Heart left ventricle (tissue), 16 donors: ENCODE results near the gene PABPN1L. TPM values are rescaled to one million over a fixed set of nuclear protein-coding genes. Genes with fewer than 3 reads are reported as not detected.

Experiments
- ATAC-seq, 4 donors: fragments of 200-7000 bp; cut with Tn5 transposase; one replicate each; pipeline ENCODE4 v1.9.1; 2020 to 2022; ENCODE audit warnings: moderate library complexity in 4 of 4, mild to moderate bottlenecking in 3 of 4, moderate number of reproducible peaks in 1 of 4
- DNase-seq, 5 donors: peaks; one replicate each; pipeline ENCODE4 v3.0.0-alpha.2; 2020
- H3K27ac ChIP-seq, 12 donors: fragments of 200-600 bp; sonication (generic) in 4 of 12; one replicate each; pipeline versions ENCODE4 v1.5.0 to v1.8.0; 2016 to 2022; ENCODE audit warnings: mild to moderate bottlenecking in 2 of 12
- H3K27me3 ChIP-seq, 9 donors: fragments of 200-600 bp; sonication (generic) in 2 of 9; one replicate each; pipeline versions ENCODE4 v1.5.1 to v1.8.0; 2016 to 2022; ENCODE audit warnings: mild to moderate bottlenecking in 3 of 9
- H3K36me3 ChIP-seq, 9 donors: fragments of 200-600 bp; sonication (generic) in 2 of 9; one replicate each; pipeline versions ENCODE4 v1.5.0 to v1.8.0; 2018 to 2022; ENCODE audit warnings: mild to moderate bottlenecking in 2 of 9
- H3K4me1 ChIP-seq, 12 donors: fragments of 200-600 bp; sonication (generic) in 4 of 12; one replicate each; pipeline versions ENCODE4 v1.5.0 to v1.8.0; 2016 to 2022; ENCODE audit warnings: mild to moderate bottlenecking in 3 of 12
- H3K4me3 ChIP-seq, 12 donors: fragments of 200-600 bp; sonication (generic) in 4 of 12; one replicate each; pipeline versions ENCODE4 v1.5.0 to v1.8.0; 2017 to 2022; ENCODE audit warnings: mild to moderate bottlenecking in 9 of 12, moderate library complexity in 4 of 12
- H3K9me3 ChIP-seq, 12 donors: fragments of 200-600 bp; sonication (generic) in 4 of 12; one replicate each; pipeline versions ENCODE4 v1.5.0 to v1.8.0; 2016 to 2022; ENCODE audit warnings: mild to moderate bottlenecking in 1 of 12
- POLR2A ChIP-seq, 2 donors: fragments of 450-650 bp; IDR thresholded peaks; one replicate each; pipeline ENCODE4 v1.6.1; 2017; ENCODE audit warnings: antibody characterized with exemption in 2 of 2, mild to moderate bottlenecking in 2 of 2, moderate library complexity in 2 of 2
- WGBS, 4 donors: extraction: QIAGEN DNeasy Blood & Tissue Kit in 2 of 4; methylation state at CpG; one replicate each; pipeline versions ENCODE4 v1.1.5 to v1.1.7; 2013 to 2018; 5-methylcytosine and 5-hydroxymethylcytosine counted together
- intact Hi-C, 10 donors: fragments of 100-400 bp; cut with DNase I; formaldehyde crosslinking; loops; one replicate each; pipeline versions ENCODE4 v1.11.1 to v1.14.2; 2022
- polyA plus RNA-seq, 2 donors: library from polyadenylated mRNA; stranded (reverse); fragments of 200-250 nt; gene quantifications; one replicate each; pipeline ENCODE4 v1.2.3, GENCODE V29; 2013
- total RNA-seq, 9 donors: library from RNA; depleted of rRNA in 2 of 9; stranded (reverse); fragments of >200 nt in 2 of 9; fragmentation: NEBNext Ultra II Directional in 3 of 9; extraction: Animal tissue kit (Norgen Biotek cat#: 25700) in 3 of 9; gene quantifications; one replicate each; pipeline versions ENCODE4 v1.1.0 to v1.2.4, GENCODE V29; 2016 to 2023
- TF ChIP-seq, protein P1 (sequence below), 12 donors: fragments of 200-600 bp; sonication (generic) in 4 of 12; IDR thresholded peaks; one replicate each; pipeline versions ENCODE4 v1.5.0 to v1.8.0; 2018 to 2022; ENCODE audit warnings: antibody characterized with exemption in 12 of 12, mild to moderate bottlenecking in 5 of 12
- donor health status: ischemic (EF 13 %, LVEDD 7.1; RV severe dilation, severe dysfunction).
- donor health status: healthy with polysubstance abuse.
- donor health status: DM: no; HTN: yes; CAD: no.
- donor health status: DM: no; HTN: no; CAD: no.
- donor health status: ischemic (EF 25% LVEDD 6.9; RV normal size, moderate dysfunction).
- donor health status: ischemic (EF 25% LVEDD 5.7; RV mildly dilated, moderate dysfunction).
- donor health status: healthy.
- donor health status: DM: yes; HTN: yes; CAD: no.
- donor health status: ischemic (EF 35%, LVEDD 5.7; RV mildly dilated, moderate dysfunction).
- donor health status: nonischemic (EF 11% LVEDD 7.7; RV severe dilation, severe dysfunction).
- donor health status: DM: yes; HTN: yes; CAD: no.
- donor health status: PGD.
- donor health status: ischemic (EF 29% LVEDD 5.4; RV normal size, mild dysfunction).
- donor health status: nonischemic (EF 23%, LVEDD 6.1; RV moderate dilation, normal function).

PABPN1L gene
- total and polyA plus RNA-seq, 11 donors: not detected

DNA sequence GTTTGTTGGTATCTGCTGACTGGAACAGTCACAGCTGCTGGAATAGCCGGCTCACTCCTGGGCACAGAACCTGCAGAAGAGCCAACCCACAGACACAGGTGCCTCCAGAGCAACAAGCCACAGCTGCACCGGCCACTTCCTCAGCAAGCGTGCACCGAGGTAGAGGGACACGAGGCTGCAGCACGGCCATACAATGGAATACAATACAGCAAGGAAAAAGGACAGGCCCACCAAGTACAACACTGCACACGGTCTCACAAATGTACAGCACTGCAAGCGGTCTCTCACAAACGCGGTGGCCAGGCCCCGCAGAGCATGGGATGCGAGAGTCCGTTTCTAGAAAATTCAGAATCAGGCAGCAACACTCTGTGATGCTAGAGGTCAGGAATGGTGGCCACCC lies 47.4 kb upstream of the PABPN1L start:
- TF ChIP-seq POLR2A (IDR thresholded peaks at IDR 0.05): no peak
- TF ChIP-seq, protein P1, sequence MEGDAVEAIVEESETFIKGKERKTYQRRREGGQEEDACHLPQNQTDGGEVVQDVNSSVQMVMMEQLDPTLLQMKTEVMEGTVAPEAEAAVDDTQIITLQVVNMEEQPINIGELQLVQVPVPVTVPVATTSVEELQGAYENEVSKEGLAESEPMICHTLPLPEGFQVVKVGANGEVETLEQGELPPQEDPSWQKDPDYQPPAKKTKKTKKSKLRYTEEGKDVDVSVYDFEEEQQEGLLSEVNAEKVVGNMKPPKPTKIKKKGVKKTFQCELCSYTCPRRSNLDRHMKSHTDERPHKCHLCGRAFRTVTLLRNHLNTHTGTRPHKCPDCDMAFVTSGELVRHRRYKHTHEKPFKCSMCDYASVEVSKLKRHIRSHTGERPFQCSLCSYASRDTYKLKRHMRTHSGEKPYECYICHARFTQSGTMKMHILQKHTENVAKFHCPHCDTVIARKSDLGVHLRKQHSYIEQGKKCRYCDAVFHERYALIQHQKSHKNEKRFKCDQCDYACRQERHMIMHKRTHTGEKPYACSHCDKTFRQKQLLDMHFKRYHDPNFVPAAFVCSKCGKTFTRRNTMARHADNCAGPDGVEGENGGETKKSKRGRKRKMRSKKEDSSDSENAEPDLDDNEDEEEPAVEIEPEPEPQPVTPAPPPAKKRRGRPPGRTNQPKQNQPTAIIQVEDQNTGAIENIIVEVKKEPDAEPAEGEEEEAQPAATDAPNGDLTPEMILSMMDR (IDR thresholded peaks at IDR 0.05): no peak
- DNase-seq: no peak
- no peaks in the 10 kb centered on the region for H3K9me3 ChIP-seq
- H3K4me3 ChIP-seq: no peak overlapping the region
- H3K36me3 ChIP-seq: no peaks in the 10 kb centered on the region
- intact Hi-C loops: no loop called here
- peaks cover 0 to 41% (median 15%) of the 10 kb centered on the region in 12 donors for H3K4me1 ChIP-seq
- 97 to 99% (median 98%) methylated on average over 13 of the region's 13 CpGs for WGBS, 4 donors
- no peaks in the 10 kb centered on the region for H3K27me3 ChIP-seq
- no peak for ATAC-seq
- no peak overlapping the region for H3K27ac ChIP-seq

GRCh38 chr16:88913001-88913612 lies 46.6 kb upstream of the PABPN1L start:
- Histone ChIP-seq H3K27me3 (no peaks in the 10 kb centered on the region), H3K27ac (no peak overlapping the region), H3K4me3 (no peak overlapping the region), H3K9me3 (no peaks in the 10 kb centered on the region), H3K4me1 (peaks cover 0 to 48% (median 18%) of the 10 kb centered on the region in 12 donors), H3K36me3 (no peaks in the 10 kb centered on the region)
- no peak for ATAC-seq
- TF ChIP-seq, protein P1 (IDR thresholded peaks at IDR 0.05): no peak
- no peak for TF ChIP-seq POLR2A (IDR thresholded peaks at IDR 0.05)
- WGBS, 4 donors: 91 to 97% (median 92%) methylated on average over 9 to 16 of the region's 16 CpGs
- no peak for DNase-seq
- intact Hi-C loops: no loop called here

- H3K4me1 ChIP-seq: peaks cover 0 to 54% (median 18%) of the 10 kb centered on the region in 12 donors
- no peak for TF ChIP-seq POLR2A (IDR thresholded peaks at IDR 0.05)
- TF ChIP-seq, protein P1 (IDR thresholded peaks at IDR 0.05): no peak
- ATAC-seq: no peak
- H3K27ac ChIP-seq: no peak overlapping the region
- 79 to 86% (median 84%) methylated on average over 15 of the region's 15 CpGs for WGBS, 4 donors
- H3K27me3 ChIP-seq: no peaks in the 10 kb centered on the region
- no peak for DNase-seq
- intact Hi-C loops: no loop called here
- H3K9me3 ChIP-seq: no peaks in the 10 kb centered on the region
- no peak overlapping the region for H3K4me3 ChIP-seq
- H3K36me3 ChIP-seq: no peaks in the 10 kb centered on the region
These were observed 46.1 kb upstream of the PABPN1L start for GRCh38 chr16:88912556-88912955.

- DNase-seq (no peak), ATAC-seq (no peak)
- Histone ChIP-seq H3K4me1 (peaks cover 0 to 59% (median 18%) of the 10 kb centered on the region in 12 donors), H3K36me3 (no peaks in the 10 kb centered on the region), H3K27me3 (no peaks in the 10 kb centered on the region), H3K9me3 (no peaks in the 10 kb centered on the region), H3K4me3 (no peak overlapping the region), H3K27ac (no peak overlapping the region)
- WGBS, 4 donors: 74 to 88% (median 84%) methylated on average over 9 to 16 of the region's 16 CpGs
- intact Hi-C loops: loop anchor here in 1 of 10 donors (2.0 kb wide), 1 partner anchor 65 kb away; the partner anchor contains the start of gene CBFA2T3
- no peak for TF ChIP-seq POLR2A (IDR thresholded peaks at IDR 0.05)
- TF ChIP-seq, protein P1 (IDR thresholded peaks at IDR 0.05): no peak
These were observed 45.5 kb upstream of the PABPN1L start for GRCh38 chr16:88911946-88912310.
